Transverse colon (tissue), 4 donors: ENCODE data around the gene THRA. TPM values are rescaled to one million over a fixed set of nuclear protein-coding genes. Genes with fewer than 3 reads are reported as not detected.
A peak's percentile ranks its signal among the peaks of the same experiment; 100 is the strongest.

ENCODE experiments used
- DNase-seq: peaks from one replicate; pipeline ENCODE4 v3.0.0-alpha.2; 2019
- H3K27ac ChIP-seq, 4 donors: fragments of 200-600 bp; sonication (generic); 2 replicates each; pipeline ENCODE4 v1.5.1; 2016 to 2018; ENCODE audit warnings: inconsistent platforms in 4 of 4
- H3K27me3 ChIP-seq: fragments of 200-600 bp; sonication (generic); 2 replicates; pipeline ENCODE4 v1.5.1; 2017; ENCODE audit warnings: inconsistent platforms
- H3K36me3 ChIP-seq, 4 donors: fragments of 200-600 bp; sonication (generic); 2 replicates each; pipeline ENCODE4 v1.5.1; 2017 to 2019; ENCODE audit warnings: inconsistent platforms in 4 of 4
- H3K4me1 ChIP-seq, 4 donors: fragments of 200-600 bp; sonication (generic); 2 replicates each; pipeline ENCODE4 v1.5.1; 2017 to 2020; ENCODE audit warnings: inconsistent platforms in 4 of 4
- H3K4me3 ChIP-seq, 4 donors: fragments of 200-600 bp; sonication (generic); 1 replicate in 1 of 4; 2 replicates in 3 of 4; pipeline versions ENCODE4 v1.5.1 to v1.6.1; 2017 to 2019; ENCODE audit warnings: inconsistent platforms in 4 of 4
- H3K9me3 ChIP-seq, 2 donors: fragments of 200-600 bp; sonication (generic); 2 replicates each; pipeline ENCODE4 v1.5.1; 2017 to 2019; ENCODE audit warnings: inconsistent platforms in 2 of 2
- CTCF ChIP-seq, 5 experiments: fragments of 200-600 bp in 3 of 5; fragments of 450-650 bp in 2 of 5; sonication (generic) in 3 of 5; IDR thresholded peaks; 1 replicate in 2 of 5; 2 replicates in 3 of 5; pipeline ENCODE4 v1.5.1; 2016 to 2017; ENCODE audit warnings: antibody characterized with exemption in 5 of 5, inconsistent platforms in 3 of 5, mild to moderate bottlenecking in 2 of 5, moderate library complexity in 1 of 5
- EP300 ChIP-seq: sonication (generic); formaldehyde crosslinking; IDR thresholded peaks from one replicate; pipeline ENCODE4 v1.6.1; 2017; ENCODE audit warnings: antibody characterized with exemption, low read depth
- POLR2A ChIP-seq: fragments of 450-650 bp; IDR thresholded peaks from one replicate; pipeline ENCODE4 v1.6.1; 2016; ENCODE audit warnings: antibody characterized with exemption, mild to moderate bottlenecking, moderate library complexity
- POLR2AphosphoS5 ChIP-seq, 3 donors: sonication (generic); formaldehyde crosslinking; IDR thresholded peaks; one replicate each; pipeline ENCODE4 v1.6.1; 2016; ENCODE audit warnings: antibody characterized with exemption in 3 of 3
- WGBS, 2 donors: methylation state at CpG; one replicate each; pipeline ENCODE4 v1.1.5; 2018; ENCODE audit warnings: low coverage in 1 of 2; 5-methylcytosine and 5-hydroxymethylcytosine counted together
- in situ Hi-C, 4 donors: fragments of 200-750 bp; cut with MboI; loops; one replicate each; pipeline versions ENCODE4 v1.15.0 to v1.15.1; 2017; ENCODE audit warnings: low sequenced_read_pairs in 3 of 4, low pct_ligation_motif_present in 1 of 4, low pct_unique_long_range_greater_than_20kb in 1 of 4
- intact Hi-C: fragments of 100-400 bp; cut with DNase I; formaldehyde crosslinking; loops from one replicate; pipeline ENCODE4 v1.15.1; 2023; ENCODE audit warnings: low total_unique reads
- total RNA-seq, 4 donors: library from RNA; depleted of rRNA; stranded (reverse); fragments of >200 nt; gene quantifications; one replicate each; pipeline ENCODE4 v1.1.0, GENCODE V29; 2016

The THRA gene
- total RNA-seq, 4 donors from 2014 or later = 32.6 to 82.6 (median 58.6) TPM

DNA sequence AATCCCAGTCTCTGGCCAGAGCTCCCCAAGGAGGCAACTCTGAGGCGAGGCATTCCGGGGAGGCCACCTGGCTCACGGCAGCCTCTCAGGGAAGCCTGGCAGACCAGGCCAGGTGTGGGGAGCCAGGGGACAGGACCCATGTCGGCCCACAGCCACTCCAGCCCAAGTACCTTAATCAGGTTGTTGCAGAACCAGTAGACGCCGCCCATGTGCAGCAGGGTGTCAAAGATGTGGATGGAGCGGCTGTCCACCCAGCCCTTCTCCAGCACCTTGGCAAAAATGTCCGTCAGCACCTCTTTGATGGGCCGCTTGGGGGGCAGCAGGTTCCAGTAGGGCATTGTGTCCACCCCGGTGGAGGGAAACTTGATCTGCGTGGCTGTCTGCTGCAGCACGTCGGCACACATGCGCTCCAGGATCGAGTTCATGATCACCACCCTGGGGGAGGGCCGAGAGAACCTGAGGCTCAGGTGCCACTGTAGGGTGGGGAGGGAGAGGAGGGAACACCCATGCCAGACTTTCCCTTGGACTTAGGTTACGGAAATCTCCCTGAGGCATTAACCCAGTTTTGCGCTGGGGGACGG is 39.7 kb upstream of the THRA start:
- Histone ChIP-seq H3K27me3 (no peaks in the 10 kb centered on the region), H3K4me1 (peaks cover 15 to 64% (median 55%) of the 10 kb centered on the region in 4 donors), H3K36me3 (peaks cover 0 to 13% (median 4%) of the 10 kb centered on the region in 4 donors), H3K9me3 (no peaks in the 10 kb centered on the region), H3K4me3 (no peak overlapping the region), H3K27ac (peak overlapping the region; percentile 48 to 80 (median 59))
- in situ Hi-C loops (loop anchor here in 1 of 4 donors (25.0 kb wide), 1 partner anchor 264 kb away; the partner anchor contains the start of gene CDC6), intact Hi-C loops (no loop called here)
- WGBS, 2 donors = 69 to 83% methylated on average over 1 to 19 of the region's 19 CpGs
- peak; percentile 54 for DNase-seq
- TF ChIP-seq EP300 = no peak
- TF ChIP-seq POLR2AphosphoS5 (IDR thresholded peaks at IDR 0.05) = no peak
- peak; percentile 9 for TF ChIP-seq POLR2A
- no peak for TF ChIP-seq CTCF (IDR thresholded peaks at IDR 0.05)

DNA sequence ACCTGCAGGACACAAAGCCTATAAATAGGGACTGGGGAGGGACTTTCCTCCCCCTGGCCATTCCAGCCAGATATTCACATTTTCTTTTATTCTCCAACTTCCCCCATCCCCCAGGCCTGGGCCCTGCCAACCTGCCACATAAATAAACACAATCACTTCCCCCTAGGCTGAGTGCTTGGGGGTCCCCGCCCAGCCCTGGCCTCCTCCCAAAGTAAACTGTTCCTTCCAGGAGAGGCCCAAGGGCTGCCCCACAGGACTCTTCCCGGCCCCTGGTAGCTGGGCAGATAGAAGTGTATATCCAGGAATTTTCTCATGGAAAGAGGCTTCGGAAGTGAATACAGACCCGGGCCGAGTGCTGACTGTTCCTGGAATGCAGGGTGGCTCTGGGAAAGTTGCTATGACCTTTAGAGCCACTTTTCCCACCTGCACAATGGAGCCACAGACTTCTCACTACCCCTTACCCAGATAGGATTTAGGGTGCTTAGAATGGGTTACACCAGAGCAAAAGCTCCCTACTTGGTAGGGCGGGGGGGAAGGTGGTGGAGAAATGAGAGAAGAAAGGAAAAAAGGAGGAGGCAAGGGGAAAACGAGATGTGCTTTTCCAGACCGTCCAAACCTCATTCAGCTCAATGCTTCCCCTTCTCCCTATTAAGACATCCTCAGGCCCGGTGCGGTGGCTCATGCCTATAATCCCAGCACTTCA is 39.0 kb upstream of the THRA start:
- Histone ChIP-seq H3K9me3 (no peaks in the 10 kb centered on the region), H3K27ac (peak overlapping the region; percentile 48 to 80 (median 59)), H3K27me3 (no peaks in the 10 kb centered on the region), H3K36me3 (peaks cover 0 to 18% (median 6%) of the 10 kb centered on the region in 4 donors), H3K4me1 (peaks cover 8 to 57% (median 48%) of the 10 kb centered on the region in 4 donors), H3K4me3 (no peak overlapping the region)
- peak; percentile 80 for DNase-seq
- 55 to 56% methylated on average over 6 to 10 of the region's 10 CpGs for WGBS, 2 donors
- intact Hi-C loops (no loop called here), in situ Hi-C loops (loop anchor here in 1 of 4 donors (25.0 kb wide), 1 partner anchor 264 kb away; the partner anchor contains the start of gene CDC6)
- TF ChIP-seq POLR2A = no peak
- no peak for TF ChIP-seq CTCF (IDR thresholded peaks at IDR 0.05)

GRCh38 chr17:40024901-40025300 is 37.9 kb upstream of the THRA start:
- H3K36me3 ChIP-seq = peaks cover 0 to 26% (median 11%) of the 10 kb centered on the region in 4 donors
- no peak for DNase-seq
- no peaks in the 10 kb centered on the region for H3K27me3 ChIP-seq
- in situ Hi-C loops (loop anchor here in 3 of 4 donors (25.0 kb wide), 2 partner anchors 137 to 262 kb away; partner anchors contain the start of gene CDC6 (in 2 of the 3)), intact Hi-C loops (no loop called here)
- peaks cover 6 to 50% (median 47%) of the 10 kb centered on the region in 4 donors for H3K4me1 ChIP-seq
- H3K4me3 ChIP-seq = no peak overlapping the region
- peak overlapping the region in 3 of 4 donors; percentile 16 to 80 (median 51) for H3K27ac ChIP-seq
- no peaks in the 10 kb centered on the region for H3K9me3 ChIP-seq
- WGBS, 2 donors = 84 to 100% methylated on average over 3 to 8 of the region's 8 CpGs
- TF ChIP-seq POLR2AphosphoS5 (IDR thresholded peaks at IDR 0.05) (no peak), EP300 (no peak), POLR2A (no peak), CTCF (IDR thresholded peaks at IDR 0.05) (no peak)

DNA sequence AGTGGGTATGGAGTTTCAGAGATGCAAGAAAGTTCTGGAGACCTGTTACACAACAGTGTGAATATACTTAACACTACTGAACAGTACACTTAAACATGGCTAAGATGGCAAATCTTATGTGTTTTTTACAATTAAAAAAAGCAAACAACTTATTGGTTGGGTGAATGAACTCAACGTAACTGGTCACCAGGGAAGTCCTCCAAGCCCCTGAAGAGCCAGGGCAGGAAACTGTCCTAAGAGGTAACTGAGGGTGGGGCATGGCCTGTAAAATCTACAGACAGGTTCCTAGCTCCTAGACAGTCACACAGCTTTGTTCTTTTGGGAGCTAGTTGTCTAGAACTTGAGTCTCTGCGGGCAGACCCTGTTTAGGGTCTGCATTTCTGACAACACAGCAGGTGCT is 37.2 kb upstream of the THRA start:
- WGBS, 2 donors = 69 to 100% methylated on average over 1 to 2 of the region's 2 CpGs

More for the DNA sequence above, 37.2 kb upstream of the THRA start:
- no peak overlapping the region for H3K4me3 ChIP-seq
- no peaks in the 10 kb centered on the region for H3K9me3 ChIP-seq
- H3K36me3 ChIP-seq = peaks cover 0 to 28% (median 13%) of the 10 kb centered on the region in 4 donors
- TF ChIP-seq POLR2A (no peak), CTCF (IDR thresholded peaks at IDR 0.05) (no peak), POLR2AphosphoS5 (IDR thresholded peaks at IDR 0.05) (no peak), EP300 (no peak)
- H3K4me1 ChIP-seq = peaks cover 6 to 50% (median 47%) of the 10 kb centered on the region in 4 donors
- DNase-seq = no peak
- H3K27ac ChIP-seq = peak overlapping the region in 2 of 4 donors; percentile 1 to 80
- intact Hi-C loops (no loop called here), in situ Hi-C loops (loop anchor here in 3 of 4 donors (25.0 kb wide), 2 partner anchors 137 to 262 kb away; partner anchors contain the start of gene CDC6 (in 1 of the 3))
- H3K27me3 ChIP-seq = no peaks in the 10 kb centered on the region
